Lower leg skin (tissue), 4 donors: ENCODE results near the gene GTF2F2. TPM values are rescaled to one million over a fixed set of nuclear protein-coding genes. Genes with fewer than 3 reads are reported as not detected.

ENCODE experiments used
- DNase-seq, 2 donors: peaks; one replicate each; pipeline ENCODE4 v3.0.0-alpha.2; 2019; ENCODE audit warnings: low spot score in 2 of 2
- H3K4me3 ChIP-seq: fragments of 200-600 bp; sonication (generic); 2 replicates; pipeline ENCODE4 v1.5.1; 2017; ENCODE audit warnings: mild to moderate bottlenecking, low read depth; ENCODE audit not compliant: poor library complexity, severe bottlenecking
- POLR2A ChIP-seq, 2 donors: fragments of 450-650 bp; IDR thresholded peaks; one replicate each; pipeline ENCODE4 v1.6.1; 2016 to 2017; ENCODE audit warnings: antibody characterized with exemption in 2 of 2, mild to moderate bottlenecking in 1 of 2, moderate library complexity in 1 of 2
- WGBS, 2 donors: methylation state at CpG; one replicate each; pipeline ENCODE4 v1.1.5; 2018; 5-methylcytosine and 5-hydroxymethylcytosine counted together
- intact Hi-C: fragments of 100-400 bp; cut with DNase I; formaldehyde crosslinking; loops from one replicate; pipeline ENCODE4 v1.15.0; 2023; ENCODE audit warnings: low total_unique reads
- total RNA-seq, 4 donors: library from RNA; depleted of rRNA; stranded (reverse); fragments of >200 nt; gene quantifications; one replicate each; pipeline ENCODE4 v1.1.0, GENCODE V29; 2016
- TF ChIP-seq, protein P1 (sequence below), 3 donors: fragments of 450-650 bp; IDR thresholded peaks; one replicate each; pipeline ENCODE4 v1.5.1; 2016; ENCODE audit warnings: antibody characterized with exemption in 3 of 3, mild to moderate bottlenecking in 3 of 3, moderate library complexity in 2 of 3

The GTF2F2 gene
- total RNA-seq, 4 donors from 2014 or later = 35.6 to 52.4 (median 45.3) TPM

GRCh38 chr13:45325806-45326205, 205.5 kb downstream of the GTF2F2 start:
- DNase-seq = no peak
- no peak overlapping the region for H3K4me3 ChIP-seq
- TF ChIP-seq, protein P1, sequence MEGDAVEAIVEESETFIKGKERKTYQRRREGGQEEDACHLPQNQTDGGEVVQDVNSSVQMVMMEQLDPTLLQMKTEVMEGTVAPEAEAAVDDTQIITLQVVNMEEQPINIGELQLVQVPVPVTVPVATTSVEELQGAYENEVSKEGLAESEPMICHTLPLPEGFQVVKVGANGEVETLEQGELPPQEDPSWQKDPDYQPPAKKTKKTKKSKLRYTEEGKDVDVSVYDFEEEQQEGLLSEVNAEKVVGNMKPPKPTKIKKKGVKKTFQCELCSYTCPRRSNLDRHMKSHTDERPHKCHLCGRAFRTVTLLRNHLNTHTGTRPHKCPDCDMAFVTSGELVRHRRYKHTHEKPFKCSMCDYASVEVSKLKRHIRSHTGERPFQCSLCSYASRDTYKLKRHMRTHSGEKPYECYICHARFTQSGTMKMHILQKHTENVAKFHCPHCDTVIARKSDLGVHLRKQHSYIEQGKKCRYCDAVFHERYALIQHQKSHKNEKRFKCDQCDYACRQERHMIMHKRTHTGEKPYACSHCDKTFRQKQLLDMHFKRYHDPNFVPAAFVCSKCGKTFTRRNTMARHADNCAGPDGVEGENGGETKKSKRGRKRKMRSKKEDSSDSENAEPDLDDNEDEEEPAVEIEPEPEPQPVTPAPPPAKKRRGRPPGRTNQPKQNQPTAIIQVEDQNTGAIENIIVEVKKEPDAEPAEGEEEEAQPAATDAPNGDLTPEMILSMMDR (IDR thresholded peaks at IDR 0.05) = no peak
- TF ChIP-seq POLR2A (IDR thresholded peaks at IDR 0.05) = no peak
- WGBS, 2 donors = 66 to 73% methylated on average over 4 of the region's 4 CpGs
- intact Hi-C loops = no loop called here

DNA sequence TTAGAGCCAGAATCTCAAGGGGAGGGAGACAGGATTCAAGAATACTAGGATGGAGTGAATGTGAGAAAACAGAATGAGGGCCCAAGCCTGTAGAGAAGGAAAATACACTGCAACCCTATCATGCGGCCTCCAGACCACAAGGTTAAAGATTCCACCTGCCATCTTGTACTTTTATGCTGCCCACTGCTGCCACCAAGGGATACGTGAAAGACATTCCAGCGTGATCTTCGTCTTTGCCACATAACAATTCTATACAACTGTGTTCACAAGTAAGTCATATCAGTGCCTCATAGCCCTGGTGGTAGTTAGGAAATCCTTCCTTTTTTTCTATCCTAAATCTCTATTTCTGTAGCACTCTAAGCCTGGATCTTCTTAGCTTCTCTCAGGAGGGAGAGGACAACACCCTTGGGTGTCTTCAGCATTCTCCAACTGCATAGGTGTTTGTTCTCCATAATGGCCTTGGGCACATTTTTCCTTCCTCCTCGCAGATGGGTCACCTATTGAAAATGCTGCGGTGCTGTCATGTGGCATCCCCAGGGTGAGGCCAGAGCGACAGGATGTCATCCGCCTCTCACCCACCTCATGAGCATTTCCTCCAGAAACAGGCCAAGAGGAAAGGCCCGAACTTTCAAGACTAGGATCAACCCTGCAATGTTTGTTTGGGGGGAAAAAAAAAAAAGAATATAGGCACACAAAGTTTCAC, 207.1 kb downstream of the GTF2F2 start:
- no peak overlapping the region for H3K4me3 ChIP-seq
- 73 to 80% methylated on average over 9 of the region's 9 CpGs for WGBS, 2 donors
- DNase-seq = no peak
- intact Hi-C loops = no loop called here
- no peak for TF ChIP-seq POLR2A (IDR thresholded peaks at IDR 0.05)
- TF ChIP-seq, protein P1 (IDR thresholded peaks at IDR 0.05) = no peak

- TF ChIP-seq, protein P1 (IDR thresholded peaks at IDR 0.05) = no peak
- TF ChIP-seq POLR2A (IDR thresholded peaks at IDR 0.05) = no peak
- H3K4me3 ChIP-seq = no peak overlapping the region
- 50 to 56% methylated on average over 3 of the region's 3 CpGs for WGBS, 2 donors
- intact Hi-C loops = no loop called here
- DNase-seq = no peak
Observed at GRCh38 chr13:45328661-45329111, 208.4 kb downstream of the GTF2F2 start.

- 63 to 76% methylated on average over 1 of the region's 1 CpG for WGBS, 2 donors
- TF ChIP-seq POLR2A (IDR thresholded peaks at IDR 0.05) = no peak
- TF ChIP-seq, protein P1 (IDR thresholded peaks at IDR 0.05) = no peak
- intact Hi-C loops = no loop called here
- no peak for DNase-seq
- H3K4me3 ChIP-seq = no peak overlapping the region
Observed at GRCh38 chr13:45331123-45331619, 210.9 kb downstream of the GTF2F2 start.

- TF ChIP-seq, protein P1 (IDR thresholded peaks at IDR 0.05) = no peak
- TF ChIP-seq POLR2A (IDR thresholded peaks at IDR 0.05) = no peak
- intact Hi-C loops = no loop called here
- DNase-seq = no peak
- H3K4me3 ChIP-seq = no peak overlapping the region
- WGBS, 2 donors = 46 to 55% methylated on average over 3 of the region's 3 CpGs
Observed at GRCh38 chr13:45331692-45332035, 211.4 kb downstream of the GTF2F2 start.
